ENCODE results near the gene AHNAK. TPM values are rescaled to one million over a fixed set of nuclear protein-coding genes. Genes with fewer than 3 reads are reported as not detected.

The AHNAK gene
- total and polyA plus RNA-seq, 2 donors (not counting 1 experiment from before 2014, with no cell fraction given) = 220 to 762 TPM

DNA sequence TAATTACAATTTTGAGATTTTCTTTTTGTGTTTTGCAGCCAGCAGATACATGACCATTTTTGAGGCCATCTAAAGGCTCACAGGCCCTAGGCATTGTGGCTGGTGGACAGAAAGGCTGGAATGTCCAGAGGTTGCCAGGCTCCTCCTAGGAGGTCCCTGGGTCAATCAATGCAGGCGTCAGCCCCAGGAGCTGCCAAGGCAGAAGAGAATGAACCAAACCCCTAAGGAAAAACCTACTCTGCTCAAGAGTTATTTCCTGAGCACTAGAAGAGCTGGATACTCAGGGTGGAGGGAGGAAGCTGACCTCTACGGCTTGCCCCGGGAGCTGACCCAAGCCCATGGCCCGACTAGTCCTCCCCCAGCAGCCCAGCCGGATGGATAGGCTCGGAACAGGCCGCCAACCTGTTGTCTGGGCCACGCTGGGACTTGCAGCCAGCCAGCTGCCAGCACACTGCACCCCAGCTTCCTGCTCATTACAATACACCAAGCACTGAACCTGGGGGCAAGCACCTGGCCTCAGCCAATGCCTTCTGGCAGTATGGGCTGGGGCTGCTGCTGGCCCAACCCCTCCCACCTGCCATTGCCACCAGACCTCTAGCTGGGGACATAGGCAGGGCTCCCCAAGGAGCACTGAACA, 133.4 kb downstream of the AHNAK start:
- Histone ChIP-seq H2AFZ (ENCODE audit: low read length) (no peak overlapping the region), H3K4me2 (ENCODE audit: extremely low read depth, insufficient read depth, low read length) (no peak overlapping the region), H3K79me2 (ENCODE audit: control insufficient read depth, insufficient read depth, low read length) (no peaks in the 10 kb centered on the region), H3K4me3 (replicated peaks in 1 of 4; ENCODE audit: control extremely low read depth in 1 of 4, insufficient read depth in 1 of 4, low read depth in 3 of 4, low read length in 4 of 4) (no peak overlapping the region), H3K9me3 (ENCODE audit: control insufficient read depth, insufficient read depth, low read depth, low read length) (no peaks in the 10 kb centered on the region), H3K27ac (ENCODE audit: insufficient read depth, low read length) (no peak overlapping the region), H3K4me1 (ENCODE audit: control insufficient read depth, extremely low read depth, insufficient read depth, low read length) (no peaks in the 10 kb centered on the region), H3K9ac (ENCODE audit: insufficient read depth, low read length) (no peak overlapping the region), H3K36me3 (ENCODE audit: control insufficient read depth, insufficient read depth, low read length) (no peaks in the 10 kb centered on the region), H3K27me3 (ENCODE audit: control insufficient read depth, insufficient read depth, low read length) (no peaks in the 10 kb centered on the region), H4K20me1 (ENCODE audit: control insufficient read depth, extremely low read depth, insufficient read depth, low read length) (no peaks in the 10 kb centered on the region)
- no peak for DNase-seq (ENCODE audit: low read depth in 2 of 2)
- TF ChIP-seq, protein P1, sequence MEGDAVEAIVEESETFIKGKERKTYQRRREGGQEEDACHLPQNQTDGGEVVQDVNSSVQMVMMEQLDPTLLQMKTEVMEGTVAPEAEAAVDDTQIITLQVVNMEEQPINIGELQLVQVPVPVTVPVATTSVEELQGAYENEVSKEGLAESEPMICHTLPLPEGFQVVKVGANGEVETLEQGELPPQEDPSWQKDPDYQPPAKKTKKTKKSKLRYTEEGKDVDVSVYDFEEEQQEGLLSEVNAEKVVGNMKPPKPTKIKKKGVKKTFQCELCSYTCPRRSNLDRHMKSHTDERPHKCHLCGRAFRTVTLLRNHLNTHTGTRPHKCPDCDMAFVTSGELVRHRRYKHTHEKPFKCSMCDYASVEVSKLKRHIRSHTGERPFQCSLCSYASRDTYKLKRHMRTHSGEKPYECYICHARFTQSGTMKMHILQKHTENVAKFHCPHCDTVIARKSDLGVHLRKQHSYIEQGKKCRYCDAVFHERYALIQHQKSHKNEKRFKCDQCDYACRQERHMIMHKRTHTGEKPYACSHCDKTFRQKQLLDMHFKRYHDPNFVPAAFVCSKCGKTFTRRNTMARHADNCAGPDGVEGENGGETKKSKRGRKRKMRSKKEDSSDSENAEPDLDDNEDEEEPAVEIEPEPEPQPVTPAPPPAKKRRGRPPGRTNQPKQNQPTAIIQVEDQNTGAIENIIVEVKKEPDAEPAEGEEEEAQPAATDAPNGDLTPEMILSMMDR (conservative IDR thresholded peaks at IDR 0.05 in 1 of 2, IDR thresholded peaks at IDR 0.05 in 1 of 2; ENCODE audit: low read depth in 1 of 2, low read length in 2 of 2) = no peak
- TF ChIP-seq EZH2 (IDR thresholded peaks at IDR 0.05; ENCODE audit: low read length, missing control alignments) = no peak

DNA sequence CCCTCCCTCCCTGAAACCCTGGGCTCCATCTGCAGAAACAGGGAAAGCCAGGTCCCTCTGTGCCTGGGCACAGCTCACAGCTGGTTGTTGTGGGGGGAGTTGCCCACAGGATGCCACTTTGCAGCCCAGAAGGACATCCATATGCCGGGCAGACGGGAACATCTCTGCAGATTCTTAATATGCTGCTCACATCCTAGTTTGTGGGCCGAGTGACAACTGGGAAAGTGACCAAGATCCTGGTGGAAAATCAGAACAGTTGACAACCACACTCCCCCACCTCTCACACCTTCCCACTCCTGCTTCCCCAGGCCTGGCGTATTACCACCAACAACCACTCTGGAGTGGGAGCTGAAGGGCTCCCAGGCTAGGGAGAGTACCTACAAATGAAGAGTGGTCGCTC, 135.1 kb downstream of the AHNAK start:
- Histone ChIP-seq H3K79me2 (ENCODE audit: control insufficient read depth, insufficient read depth, low read length) (no peaks in the 10 kb centered on the region), H3K4me2 (ENCODE audit: extremely low read depth, insufficient read depth, low read length) (no peak overlapping the region), H3K4me3 (replicated peaks in 1 of 4; ENCODE audit: control extremely low read depth in 1 of 4, insufficient read depth in 1 of 4, low read depth in 3 of 4, low read length in 4 of 4) (no peak overlapping the region), H3K27ac (ENCODE audit: insufficient read depth, low read length) (no peak overlapping the region), H3K4me1 (ENCODE audit: control insufficient read depth, extremely low read depth, insufficient read depth, low read length) (no peaks in the 10 kb centered on the region), H3K9ac (ENCODE audit: insufficient read depth, low read length) (no peak overlapping the region), H4K20me1 (ENCODE audit: control insufficient read depth, extremely low read depth, insufficient read depth, low read length) (no peaks in the 10 kb centered on the region), H3K9me3 (ENCODE audit: control insufficient read depth, insufficient read depth, low read depth, low read length) (no peaks in the 10 kb centered on the region), H3K27me3 (ENCODE audit: control insufficient read depth, insufficient read depth, low read length) (no peaks in the 10 kb centered on the region), H2AFZ (ENCODE audit: low read length) (no peak overlapping the region), H3K36me3 (ENCODE audit: control insufficient read depth, insufficient read depth, low read length) (no peaks in the 10 kb centered on the region)
- TF ChIP-seq, protein P1 (conservative IDR thresholded peaks at IDR 0.05 in 1 of 2, IDR thresholded peaks at IDR 0.05 in 1 of 2; ENCODE audit: low read depth in 1 of 2, low read length in 2 of 2) = no peak
- no peak for TF ChIP-seq EZH2 (IDR thresholded peaks at IDR 0.05; ENCODE audit: low read length, missing control alignments)
- DNase-seq (ENCODE audit: low read depth in 2 of 2) = no peak

DNA sequence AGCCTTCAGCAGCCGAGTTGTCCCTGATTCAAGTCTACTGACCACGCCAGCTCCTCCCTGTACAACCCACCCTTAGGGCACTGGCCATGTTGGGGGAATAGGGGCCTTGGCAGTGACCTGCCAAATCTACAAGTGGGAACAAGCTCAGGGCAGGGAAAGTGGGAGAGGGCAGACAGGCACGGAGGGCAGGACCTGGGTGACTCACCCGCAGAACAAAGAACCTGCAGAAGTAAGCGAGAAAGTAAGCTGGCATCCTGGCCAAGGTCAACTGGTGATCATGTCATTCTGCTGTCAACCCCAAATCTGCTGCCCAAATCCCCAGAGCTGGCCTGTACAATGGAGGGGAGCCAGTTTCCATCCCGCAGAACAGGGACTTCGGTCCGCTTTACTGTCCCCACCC, 135.6 kb downstream of the AHNAK start:
- Histone ChIP-seq H2AFZ (ENCODE audit: low read length) (no peak overlapping the region), H3K9me3 (ENCODE audit: control insufficient read depth, insufficient read depth, low read depth, low read length) (no peaks in the 10 kb centered on the region), H3K4me2 (ENCODE audit: extremely low read depth, insufficient read depth, low read length) (no peak overlapping the region), H3K4me3 (replicated peaks in 1 of 4; ENCODE audit: control extremely low read depth in 1 of 4, insufficient read depth in 1 of 4, low read depth in 3 of 4, low read length in 4 of 4) (no peak overlapping the region), H3K9ac (ENCODE audit: insufficient read depth, low read length) (no peak overlapping the region), H3K79me2 (ENCODE audit: control insufficient read depth, insufficient read depth, low read length) (no peaks in the 10 kb centered on the region), H3K36me3 (ENCODE audit: control insufficient read depth, insufficient read depth, low read length) (no peaks in the 10 kb centered on the region), H3K27me3 (ENCODE audit: control insufficient read depth, insufficient read depth, low read length) (no peaks in the 10 kb centered on the region), H4K20me1 (ENCODE audit: control insufficient read depth, extremely low read depth, insufficient read depth, low read length) (no peaks in the 10 kb centered on the region), H3K4me1 (ENCODE audit: control insufficient read depth, extremely low read depth, insufficient read depth, low read length) (no peaks in the 10 kb centered on the region), H3K27ac (ENCODE audit: insufficient read depth, low read length) (no peak overlapping the region)
- DNase-seq (ENCODE audit: low read depth in 2 of 2) = no peak
- TF ChIP-seq, protein P1 (conservative IDR thresholded peaks at IDR 0.05 in 1 of 2, IDR thresholded peaks at IDR 0.05 in 1 of 2; ENCODE audit: low read depth in 1 of 2, low read length in 2 of 2) = no peak
- no peak for TF ChIP-seq EZH2 (IDR thresholded peaks at IDR 0.05; ENCODE audit: low read length, missing control alignments)

All from fibroblast of lung (primary cell).